ENCODE results near the gene PTPRN2. TPM values are rescaled to one million over a fixed set of nuclear protein-coding genes. Genes with fewer than 3 reads are reported as not detected.

The PTPRN2 gene
- polyA plus RNA-seq, 4 donors = 1.6 to 11.7 (median 4.0) TPM

- Histone ChIP-seq H3K4me3 (ENCODE audit: low read depth in 1 of 3, low read length in 3 of 3) (no peak overlapping the region), H3K27ac (ENCODE audit: low read depth in 1 of 3, low read length in 2 of 3) (no peak overlapping the region), H3K27me3 (ENCODE audit: control insufficient read depth in 3 of 3, insufficient read depth in 3 of 3, low read length in 3 of 3) (no peaks in the 10 kb centered on the region), H3K4me1 (ENCODE audit: control insufficient read depth in 3 of 3, insufficient read depth in 2 of 3, low read depth in 1 of 3, low read length in 2 of 3) (no peaks in the 10 kb centered on the region), H3K9me3 (ENCODE audit: control insufficient read depth in 2 of 2, insufficient read depth in 1 of 2, low read depth in 1 of 2, low read length in 1 of 2) (no peaks in the 10 kb centered on the region), H3K36me3 (ENCODE audit: control insufficient read depth in 3 of 3, insufficient read depth in 2 of 3, low read depth in 1 of 3, low read length in 3 of 3) (no peaks in the 10 kb centered on the region)
- 93 to 100% (median 98%) methylated on average over 4 of the region's 4 CpGs for WGBS, 3 donors
- DNase-seq (no peak), FAIRE-seq (no peak)
Observed at GRCh38 chr7:157789942-157790341, 797.7 kb downstream of the PTPRN2 start.

- Histone ChIP-seq H3K4me3 (ENCODE audit: low read depth in 1 of 3, low read length in 3 of 3) (no peak overlapping the region), H3K27ac (ENCODE audit: low read depth in 1 of 3, low read length in 2 of 3) (no peak overlapping the region), H3K36me3 (ENCODE audit: control insufficient read depth in 3 of 3, insufficient read depth in 2 of 3, low read depth in 1 of 3, low read length in 3 of 3) (no peaks in the 10 kb centered on the region), H3K27me3 (ENCODE audit: control insufficient read depth in 3 of 3, insufficient read depth in 3 of 3, low read length in 3 of 3) (no peaks in the 10 kb centered on the region), H3K4me1 (ENCODE audit: control insufficient read depth in 3 of 3, insufficient read depth in 2 of 3, low read depth in 1 of 3, low read length in 2 of 3) (no peaks in the 10 kb centered on the region), H3K9me3 (ENCODE audit: control insufficient read depth in 2 of 2, insufficient read depth in 1 of 2, low read depth in 1 of 2, low read length in 1 of 2) (no peaks in the 10 kb centered on the region)
- FAIRE-seq = no peak
- no peak for DNase-seq
- WGBS, 3 donors = 86 to 91% (median 91%) methylated on average over 12 of the region's 12 CpGs
Observed at GRCh38 chr7:157789094-157789493, 798.5 kb downstream of the PTPRN2 start.

- no peak overlapping the region for H3K4me3 ChIP-seq (ENCODE audit: low read depth in 1 of 3, low read length in 3 of 3)
- FAIRE-seq (no peak), DNase-seq (no peak)
- H3K4me1 ChIP-seq (ENCODE audit: control insufficient read depth in 3 of 3, insufficient read depth in 2 of 3, low read depth in 1 of 3, low read length in 2 of 3) = no peaks in the 10 kb centered on the region
- H3K36me3 ChIP-seq (ENCODE audit: control insufficient read depth in 3 of 3, insufficient read depth in 2 of 3, low read depth in 1 of 3, low read length in 3 of 3) = no peaks in the 10 kb centered on the region
- H3K9me3 ChIP-seq (ENCODE audit: control insufficient read depth in 2 of 2, insufficient read depth in 1 of 2, low read depth in 1 of 2, low read length in 1 of 2) = no peaks in the 10 kb centered on the region
- H3K27ac ChIP-seq (ENCODE audit: low read depth in 1 of 3, low read length in 2 of 3) = no peak overlapping the region
- no peaks in the 10 kb centered on the region for H3K27me3 ChIP-seq (ENCODE audit: control insufficient read depth in 3 of 3, insufficient read depth in 3 of 3, low read length in 3 of 3)
- 91 to 95% (median 91%) methylated on average over 12 of the region's 12 CpGs for WGBS, 3 donors
Observed at GRCh38 chr7:157788573-157788972, 799.0 kb downstream of the PTPRN2 start.

GRCh38 chr7:157787275-157787701, 800.3 kb downstream of the PTPRN2 start:
- Histone ChIP-seq H3K4me3 (ENCODE audit: low read depth in 1 of 3, low read length in 3 of 3) (no peak overlapping the region), H3K27ac (ENCODE audit: low read depth in 1 of 3, low read length in 2 of 3) (no peak overlapping the region), H3K36me3 (ENCODE audit: control insufficient read depth in 3 of 3, insufficient read depth in 2 of 3, low read depth in 1 of 3, low read length in 3 of 3) (no peaks in the 10 kb centered on the region), H3K9me3 (ENCODE audit: control insufficient read depth in 2 of 2, insufficient read depth in 1 of 2, low read depth in 1 of 2, low read length in 1 of 2) (no peaks in the 10 kb centered on the region), H3K27me3 (ENCODE audit: control insufficient read depth in 3 of 3, insufficient read depth in 3 of 3, low read length in 3 of 3) (no peaks in the 10 kb centered on the region), H3K4me1 (ENCODE audit: control insufficient read depth in 3 of 3, insufficient read depth in 2 of 3, low read depth in 1 of 3, low read length in 2 of 3) (no peaks in the 10 kb centered on the region)
- DNase-seq = no peak
- 88 to 90% (median 89%) methylated on average over 12 to 13 of the region's 13 CpGs for WGBS, 3 donors
- FAIRE-seq = no peak

GRCh38 chr7:157786375-157787274, 801.0 kb downstream of the PTPRN2 start:
- 91 to 95% (median 95%) methylated on average over 20 to 41 of the region's 47 CpGs for WGBS, 3 donors
- FAIRE-seq = no peak

GRCh38 chr7:157785486-157786186, 802.0 kb downstream of the PTPRN2 start:
- 86 to 88% (median 87%) methylated on average over 32 of the region's 32 CpGs for WGBS, 3 donors
- Histone ChIP-seq H3K4me3 (ENCODE audit: low read depth in 1 of 3, low read length in 3 of 3) (no peak overlapping the region), H3K4me1 (ENCODE audit: control insufficient read depth in 3 of 3, insufficient read depth in 2 of 3, low read depth in 1 of 3, low read length in 2 of 3) (no peaks in the 10 kb centered on the region), H3K27me3 (ENCODE audit: control insufficient read depth in 3 of 3, insufficient read depth in 3 of 3, low read length in 3 of 3) (no peaks in the 10 kb centered on the region), H3K36me3 (ENCODE audit: control insufficient read depth in 3 of 3, insufficient read depth in 2 of 3, low read depth in 1 of 3, low read length in 3 of 3) (no peaks in the 10 kb centered on the region), H3K27ac (ENCODE audit: low read depth in 1 of 3, low read length in 2 of 3) (no peak overlapping the region), H3K9me3 (ENCODE audit: control insufficient read depth in 2 of 2, insufficient read depth in 1 of 2, low read depth in 1 of 2, low read length in 1 of 2) (no peaks in the 10 kb centered on the region)
- FAIRE-seq (no peak), DNase-seq (no peak)

More at GRCh38 chr7:157786375-157787274, 801.0 kb downstream of the PTPRN2 start:
- DNase-seq = no peak
- H3K9me3 ChIP-seq (ENCODE audit: control insufficient read depth in 2 of 2, insufficient read depth in 1 of 2, low read depth in 1 of 2, low read length in 1 of 2) = no peaks in the 10 kb centered on the region
- H3K27ac ChIP-seq (ENCODE audit: low read depth in 1 of 3, low read length in 2 of 3) = no peak overlapping the region
- H3K27me3 ChIP-seq (ENCODE audit: control insufficient read depth in 3 of 3, insufficient read depth in 3 of 3, low read length in 3 of 3) = no peaks in the 10 kb centered on the region
- H3K36me3 ChIP-seq (ENCODE audit: control insufficient read depth in 3 of 3, insufficient read depth in 2 of 3, low read depth in 1 of 3, low read length in 3 of 3) = no peaks in the 10 kb centered on the region
- no peaks in the 10 kb centered on the region for H3K4me1 ChIP-seq (ENCODE audit: control insufficient read depth in 3 of 3, insufficient read depth in 2 of 3, low read depth in 1 of 3, low read length in 2 of 3)
- no peak overlapping the region for H3K4me3 ChIP-seq (ENCODE audit: low read depth in 1 of 3, low read length in 3 of 3)

GRCh38 chr7:157784979-157785441, 802.6 kb downstream of the PTPRN2 start:
- DNase-seq (no peak), FAIRE-seq (no peak)
- 83 to 92% (median 90%) methylated on average over 26 of the region's 26 CpGs for whole genome bisulfite sequencing, 3 donors

GRCh38 chr7:157784041-157784835, 803.4 kb downstream of the PTPRN2 start:
- Histone ChIP-seq H3K9me3 (ENCODE audit: control insufficient read depth in 2 of 2, insufficient read depth in 1 of 2, low read depth in 1 of 2, low read length in 1 of 2) (no peaks in the 10 kb centered on the region), H3K4me3 (ENCODE audit: low read depth in 1 of 3, low read length in 3 of 3) (no peak overlapping the region), H3K27ac (ENCODE audit: low read depth in 1 of 3, low read length in 2 of 3) (no peak overlapping the region), H3K4me1 (ENCODE audit: control insufficient read depth in 3 of 3, insufficient read depth in 2 of 3, low read depth in 1 of 3, low read length in 2 of 3) (no peaks in the 10 kb centered on the region), H3K27me3 (ENCODE audit: control insufficient read depth in 3 of 3, insufficient read depth in 3 of 3, low read length in 3 of 3) (no peaks in the 10 kb centered on the region), H3K36me3 (ENCODE audit: control insufficient read depth in 3 of 3, insufficient read depth in 2 of 3, low read depth in 1 of 3, low read length in 3 of 3) (no peaks in the 10 kb centered on the region)
- no peak for DNase-seq
- FAIRE-seq = no peak
- 73 to 79% (median 78%) methylated on average over 27 of the region's 27 CpGs for WGBS, 3 donors

More at GRCh38 chr7:157784979-157785441, 802.6 kb downstream of the PTPRN2 start:
- H3K27ac ChIP-seq (ENCODE audit: low read depth in 1 of 3, low read length in 2 of 3) = no peak overlapping the region
- H3K27me3 ChIP-seq (ENCODE audit: control insufficient read depth in 3 of 3, insufficient read depth in 3 of 3, low read length in 3 of 3) = no peaks in the 10 kb centered on the region
- no peak overlapping the region for H3K4me3 ChIP-seq (ENCODE audit: low read depth in 1 of 3, low read length in 3 of 3)
- H3K36me3 ChIP-seq (ENCODE audit: control insufficient read depth in 3 of 3, insufficient read depth in 2 of 3, low read depth in 1 of 3, low read length in 3 of 3) = no peaks in the 10 kb centered on the region
- H3K4me1 ChIP-seq (ENCODE audit: control insufficient read depth in 3 of 3, insufficient read depth in 2 of 3, low read depth in 1 of 3, low read length in 2 of 3) = no peaks in the 10 kb centered on the region
- H3K9me3 ChIP-seq (ENCODE audit: control insufficient read depth in 2 of 2, insufficient read depth in 1 of 2, low read depth in 1 of 2, low read length in 1 of 2) = no peaks in the 10 kb centered on the region
